WTC11 (cell line): ENCODE measurements around the gene NEDD4L. TPM values are rescaled to one million over a fixed set of nuclear protein-coding genes. Genes with fewer than 3 reads are reported as not detected.
A peak's percentile ranks its signal among the peaks of the same experiment; 100 is the strongest.

Source experiments
- ATAC-seq: fragments of 200-7000 bp; cut with Tn5 transposase; 2 replicates; pipeline ENCODE4 v1.10.0; 2021; ENCODE audit warnings: mild to moderate bottlenecking, moderate library complexity
- CTCF ChIA-PET: fragments of 300-600 bp; sonication (Branson Sonifier 250); formaldehyde crosslinking; loops from one replicate; lab custom pipeline; 2021; ENCODE audit warnings: antibody characterized with exemption; lab: Charles Lee
- POLR2A ChIA-PET: fragments of 350-600 bp; sonication (Branson Sonifier 250); formaldehyde crosslinking; loops from one replicate; lab custom pipeline; 2021; ENCODE audit warnings: antibody characterized with exemption; lab: Charles Lee
- DNase-seq: peaks from one replicate; pipeline ENCODE4 v3.0.0; 2021; ENCODE audit warnings: low spot score
- H3K27ac Mint-ChIP-seq: 2 replicates; pipeline ENCODE4 v1.8.0; 2021; ENCODE audit warnings: mixed read lengths
- H3K27me3 Mint-ChIP-seq: 2 replicates; pipeline ENCODE4 v1.8.0; 2021; ENCODE audit warnings: low read depth, mild to moderate bottlenecking, moderate library complexity, mixed read lengths
- H3K36me3 Mint-ChIP-seq: 2 replicates; pipeline ENCODE4 v1.8.0; 2021; ENCODE audit warnings: mixed read lengths
- H3K4me1 Mint-ChIP-seq: 2 replicates; pipeline ENCODE4 v1.8.0; 2022; ENCODE audit warnings: mixed read lengths
- H3K4me3 Mint-ChIP-seq: 2 replicates; pipeline ENCODE4 v1.8.0; 2021; ENCODE audit warnings: mild to moderate bottlenecking, moderate library complexity, mixed read lengths
- H3K9me3 Mint-ChIP-seq: 2 replicates; pipeline ENCODE4 v1.8.0; 2021; ENCODE audit warnings: mixed read lengths
- ATF1 ChIP-seq: sonication (generic); formaldehyde crosslinking; IDR thresholded peaks from 2 replicates; pipeline ENCODE4 v1.8.1; 2023; ENCODE audit warnings: mild to moderate bottlenecking, moderate library complexity, missing genetic modification reagents
- CDX4 ChIP-seq: fragments of 250-450 bp; sonication (Bioruptor Pico); IDR thresholded peaks from 2 replicates; pipeline ENCODE4 v1.9.0; 2021; ENCODE audit warnings: moderate library complexity, mild to moderate bottlenecking, inconsistent platforms, borderline replicate concordance
- E2F5 ChIP-seq: sonication (generic); formaldehyde crosslinking; IDR thresholded peaks from 2 replicates; pipeline ENCODE4 v1.8.1; 2022; ENCODE audit warnings: mild to moderate bottlenecking, moderate library complexity, missing genetic modification reagents
- FOXK1 ChIP-seq: sonication (generic); formaldehyde crosslinking; IDR thresholded peaks from 2 replicates; pipeline ENCODE4 v1.8.0; 2022; ENCODE audit warnings: mild to moderate bottlenecking, moderate library complexity, missing genetic modification reagents
- FOXP4 ChIP-seq: sonication (generic); formaldehyde crosslinking; IDR thresholded peaks from 2 replicates; pipeline ENCODE4 v1.8.0; 2022; ENCODE audit warnings: mild to moderate bottlenecking, missing genetic modification reagents
- HMGXB4 ChIP-seq: sonication (generic); formaldehyde crosslinking; IDR thresholded peaks from 2 replicates; pipeline ENCODE4 v1.8.1; 2023; ENCODE audit warnings: mild to moderate bottlenecking, moderate library complexity, missing genetic modification reagents
- IRF1 ChIP-seq: sonication (generic); formaldehyde crosslinking; IDR thresholded peaks from 2 replicates; pipeline ENCODE4 v1.8.0; 2023; ENCODE audit warnings: missing genetic modification reagents
- KAT7 ChIP-seq: sonication (generic); formaldehyde crosslinking; IDR thresholded peaks from 2 replicates; pipeline ENCODE4 v1.8.1; 2023; ENCODE audit warnings: missing genetic modification reagents, mild to moderate bottlenecking, borderline replicate concordance
- NR2C2 ChIP-seq: sonication (generic); formaldehyde crosslinking; IDR thresholded peaks from 2 replicates; pipeline ENCODE4 v1.8.0; 2022; ENCODE audit warnings: mild to moderate bottlenecking, missing genetic modification reagents
- OVOL2 ChIP-seq: fragments of 250-450 bp; sonication (Bioruptor Pico); IDR thresholded peaks from 2 replicates; pipeline ENCODE4 v1.9.0; 2021; ENCODE audit warnings: mild to moderate bottlenecking, borderline replicate concordance
- PREB ChIP-seq: sonication (generic); formaldehyde crosslinking; IDR thresholded peaks from 2 replicates; pipeline ENCODE4 v1.8.1; 2022; ENCODE audit warnings: mild to moderate bottlenecking, missing genetic modification reagents, moderate library complexity, borderline replicate concordance
- PRRX2 ChIP-seq: fragments of 250-450 bp; sonication (Bioruptor Pico); IDR thresholded peaks from 2 replicates; pipeline ENCODE4 v1.8.0; 2021; ENCODE audit warnings: mild to moderate bottlenecking
- RELA ChIP-seq: sonication (generic); formaldehyde crosslinking; IDR thresholded peaks from 2 replicates; pipeline ENCODE4 v1.8.1; 2022; ENCODE audit warnings: missing genetic modification reagents, mild to moderate bottlenecking, borderline replicate concordance
- SP1 ChIP-seq: sonication (generic); formaldehyde crosslinking; conservative IDR thresholded peaks from 2 replicates; pipeline ENCODE4 v1.8.1; 2022; ENCODE audit warnings: missing genetic modification reagents
- TCF7 ChIP-seq: sonication (generic); formaldehyde crosslinking; IDR thresholded peaks from 2 replicates; pipeline ENCODE4 v1.8.0; 2022; ENCODE audit warnings: mild to moderate bottlenecking, low read depth, missing genetic modification reagents, moderate library complexity
- ZBTB21 ChIP-seq: sonication (generic); formaldehyde crosslinking; IDR thresholded peaks from 2 replicates; pipeline ENCODE4 v1.8.1; 2023; ENCODE audit warnings: mild to moderate bottlenecking, missing genetic modification reagents, borderline replicate concordance
- ZBTB43 ChIP-seq: sonication (generic); formaldehyde crosslinking; IDR thresholded peaks from 2 replicates; pipeline ENCODE4 v1.8.1; 2023; ENCODE audit warnings: mild to moderate bottlenecking, missing genetic modification reagents
- ZNF219 ChIP-seq: sonication (generic); formaldehyde crosslinking; IDR thresholded peaks from 2 replicates; pipeline ENCODE4 v1.8.0; 2023; ENCODE audit warnings: missing genetic modification reagents, mild to moderate bottlenecking, borderline replicate concordance
- ZNF263 ChIP-seq: sonication (generic); formaldehyde crosslinking; IDR thresholded peaks from 2 replicates; pipeline ENCODE4 v1.8.1; 2022; ENCODE audit warnings: low read depth, mild to moderate bottlenecking, moderate library complexity, missing genetic modification reagents
- ZNF416 ChIP-seq: fragments of 250-450 bp; sonication (Bioruptor Pico); IDR thresholded peaks from 2 replicates; pipeline ENCODE4 v1.9.0; 2021; ENCODE audit warnings: mild to moderate bottlenecking, inconsistent platforms
- ZNF532 ChIP-seq: fragments of 250-450 bp; sonication (Bioruptor Pico); IDR thresholded peaks from 2 replicates; pipeline ENCODE4 v1.9.0; 2021; ENCODE audit warnings: mild to moderate bottlenecking, borderline replicate concordance
- total RNA-seq: library from RNA; stranded (reverse); gene quantifications from 3 replicates; pipeline ENCODE4 v1.2.3, GENCODE V29; 2021

The NEDD4L gene
- total RNA-seq, 1 experiment from 2014 or later = 88.0 TPM

- TF ChIP-seq NR2C2 (CRISPR knock-in tag) = no peak
- TF ChIP-seq TCF7 = no peak
- TF ChIP-seq RELA = no peak
- no peak for TF ChIP-seq ZBTB43 (CRISPR knock-in tag)
- no peak for TF ChIP-seq HMGXB4
- no peak for TF ChIP-seq PRRX2
- no peak for TF ChIP-seq FOXK1 (CRISPR knock-in tag)
- no peak for TF ChIP-seq OVOL2 (CRISPR knock-in tag)
- no peak for TF ChIP-seq ZNF263 (CRISPR knock-in tag)
- no peak for TF ChIP-seq KAT7 (CRISPR knock-in tag)
- Mint-ChIP-seq H3K36me3 (no peaks in the 10 kb centered on the region), H3K4me3 (no peak overlapping the region), H3K9me3 (no peaks in the 10 kb centered on the region), H3K27me3 (no peaks in the 10 kb centered on the region), H3K4me1 (peaks cover 44% of the 10 kb centered on the region), H3K27ac (peak overlapping the region; percentile 29; the same call in 1 of the 2 replicates)
- no peak for ATAC-seq
- ChIA-PET CTCF (interaction anchor here (0.8 to 2.6 kb wide), 3 partner anchors 16 to 161 kb away, joined by 3 to 12 read pairs (median 5); partner anchors contain the start of gene NEDD4L), POLR2A (no interaction called here)
- no peak for DNase-seq
Observed at GRCh38 chr18:58119819-58120218, 75.8 kb downstream of the NEDD4L start.

- no peak for DNase-seq
- Mint-ChIP-seq H3K4me1 (peaks cover 15% of the 10 kb centered on the region), H3K36me3 (0 out of 2 replicates have a peak, but pooled peaks cover 2% of the 10 kb centered on the region), H3K4me3 (no peak overlapping the region), H3K27ac (peak overlapping the region; percentile 30), H3K27me3 (no peaks in the 10 kb centered on the region), H3K9me3 (no peaks in the 10 kb centered on the region)
- CTCF ChIA-PET = interaction anchor here (0.6 to 2.1 kb wide), 5 partner anchors 12 to 243 kb away, joined by 3 to 10 read pairs (median 3); partner anchors contain the start of gene NEDD4L
- POLR2A ChIA-PET = no interaction called here
- ATAC-seq = no peak
- TF ChIP-seq FOXK1 (CRISPR knock-in tag) = no peak
- TF ChIP-seq ZNF416 = no peak
- TF ChIP-seq IRF1 (CRISPR knock-in tag) = no peak
- no peak for TF ChIP-seq ATF1 (CRISPR knock-in tag)
- no peak for TF ChIP-seq FOXP4
- no peak for TF ChIP-seq ZNF532
- no peak for TF ChIP-seq ZNF219
- no peak for TF ChIP-seq SP1 (CRISPR knock-in tag)
- TF ChIP-seq ZBTB21 (CRISPR knock-in tag) = no peak
- TF ChIP-seq E2F5 (CRISPR knock-in tag) = no peak
- no peak for TF ChIP-seq ZBTB43 (CRISPR knock-in tag)
- no peak for TF ChIP-seq PREB
- no peak for TF ChIP-seq CDX4 (CRISPR knock-in tag)
Observed at GRCh38 chr18:58124475-58124874, 80.4 kb downstream of the NEDD4L start.
